Stomach (tissue), 4 donors: ENCODE measurements around the gene FNDC11.

Experiments
- EP300 ChIP-seq: sonication (generic); formaldehyde crosslinking; IDR thresholded peaks from one replicate; pipeline ENCODE4 v1.6.1; 2017; ENCODE audit warnings: antibody characterized with exemption
- POLR2A ChIP-seq, 4 donors: fragments of 450-650 bp; IDR thresholded peaks; one replicate each; pipeline ENCODE4 v1.6.1; 2016; ENCODE audit warnings: antibody characterized with exemption in 4 of 4, control low read depth in 2 of 4, mild to moderate bottlenecking in 1 of 4, moderate library complexity in 1 of 4
- POLR2AphosphoS5 ChIP-seq, 3 donors: sonication (generic); formaldehyde crosslinking; IDR thresholded peaks; one replicate each; pipeline ENCODE4 v1.6.1; 2016; ENCODE audit warnings: antibody characterized with exemption in 3 of 3
- TF ChIP-seq, protein P1 (sequence below), 7 experiments: fragments of 450-650 bp in 4 of 7; fragments of 200-600 bp in 3 of 7; sonication (generic) in 3 of 7; IDR thresholded peaks; one replicate each; pipeline ENCODE4 v1.5.1; 2016 to 2019; ENCODE audit warnings: antibody characterized with exemption in 7 of 7, control low read depth in 2 of 7, mild to moderate bottlenecking in 1 of 7

DNA sequence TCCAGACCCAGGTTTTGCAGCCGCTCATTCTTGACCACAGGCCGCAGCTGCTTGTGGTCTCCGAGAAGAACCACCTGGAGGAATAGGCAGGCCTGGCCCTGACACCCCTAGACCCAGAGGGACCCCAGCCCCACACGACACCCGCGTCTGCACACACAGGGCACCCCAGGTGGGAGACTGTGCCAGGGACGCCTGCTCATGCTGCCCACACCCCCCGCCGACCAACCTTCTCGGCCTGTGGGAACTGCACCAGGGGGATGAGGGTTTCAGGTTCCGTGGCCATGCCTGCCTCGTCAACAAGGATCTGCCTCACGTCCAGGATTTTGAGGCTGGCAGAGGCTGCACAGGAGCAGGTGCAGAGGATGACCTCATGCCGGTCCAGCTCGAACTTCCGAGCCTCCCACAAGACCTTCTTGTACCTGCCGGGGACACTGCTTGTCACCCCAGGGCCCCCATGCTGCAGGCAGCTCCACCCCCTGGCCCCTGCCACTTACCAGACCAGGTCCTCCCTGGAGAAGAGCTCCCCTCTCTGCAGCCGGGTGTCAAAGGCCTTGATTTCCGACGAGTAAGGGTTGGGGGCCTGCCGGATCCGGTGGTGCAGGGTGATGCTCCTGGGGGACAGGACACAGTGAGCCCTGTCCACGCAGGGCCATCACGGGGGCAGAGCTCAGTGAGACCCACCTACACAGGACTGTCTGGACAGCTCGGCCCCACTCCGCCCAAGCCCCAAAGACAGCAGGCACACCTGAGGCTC, 7.1 kb downstream of the FNDC11 start:
- TF ChIP-seq, protein P1, sequence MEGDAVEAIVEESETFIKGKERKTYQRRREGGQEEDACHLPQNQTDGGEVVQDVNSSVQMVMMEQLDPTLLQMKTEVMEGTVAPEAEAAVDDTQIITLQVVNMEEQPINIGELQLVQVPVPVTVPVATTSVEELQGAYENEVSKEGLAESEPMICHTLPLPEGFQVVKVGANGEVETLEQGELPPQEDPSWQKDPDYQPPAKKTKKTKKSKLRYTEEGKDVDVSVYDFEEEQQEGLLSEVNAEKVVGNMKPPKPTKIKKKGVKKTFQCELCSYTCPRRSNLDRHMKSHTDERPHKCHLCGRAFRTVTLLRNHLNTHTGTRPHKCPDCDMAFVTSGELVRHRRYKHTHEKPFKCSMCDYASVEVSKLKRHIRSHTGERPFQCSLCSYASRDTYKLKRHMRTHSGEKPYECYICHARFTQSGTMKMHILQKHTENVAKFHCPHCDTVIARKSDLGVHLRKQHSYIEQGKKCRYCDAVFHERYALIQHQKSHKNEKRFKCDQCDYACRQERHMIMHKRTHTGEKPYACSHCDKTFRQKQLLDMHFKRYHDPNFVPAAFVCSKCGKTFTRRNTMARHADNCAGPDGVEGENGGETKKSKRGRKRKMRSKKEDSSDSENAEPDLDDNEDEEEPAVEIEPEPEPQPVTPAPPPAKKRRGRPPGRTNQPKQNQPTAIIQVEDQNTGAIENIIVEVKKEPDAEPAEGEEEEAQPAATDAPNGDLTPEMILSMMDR (IDR thresholded peaks at IDR 0.05), result no peak
- TF ChIP-seq POLR2AphosphoS5 (IDR thresholded peaks at IDR 0.05) (no peak), POLR2A (IDR thresholded peaks at IDR 0.05) (no peak), EP300 (no peak)
